Measurements from ENCODE around the gene WRAP53.

DNA sequence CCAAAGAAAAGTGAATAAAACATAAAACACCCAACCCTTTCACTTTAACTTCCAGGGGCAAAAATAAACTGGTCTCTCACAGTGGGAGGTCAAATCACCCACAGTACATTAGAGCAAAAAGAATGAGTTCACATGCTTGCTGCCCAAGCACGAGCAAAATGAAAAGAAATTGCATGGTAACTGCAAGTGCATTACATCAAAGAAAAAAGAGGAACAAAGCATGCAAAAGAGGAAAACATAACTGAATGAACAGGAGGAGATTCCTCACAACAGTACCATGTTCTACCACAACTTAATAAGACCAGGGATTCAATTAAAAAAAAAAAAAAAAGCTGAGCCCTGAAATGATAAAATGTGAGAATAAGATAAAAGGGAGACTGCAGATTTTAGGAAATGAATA, 41.5 kb downstream of the WRAP53 start:
- no peak for TF ChIP-seq POLR2AphosphoS5 (IDR thresholded peaks at IDR 0.05)
- TF ChIP-seq, protein P1, sequence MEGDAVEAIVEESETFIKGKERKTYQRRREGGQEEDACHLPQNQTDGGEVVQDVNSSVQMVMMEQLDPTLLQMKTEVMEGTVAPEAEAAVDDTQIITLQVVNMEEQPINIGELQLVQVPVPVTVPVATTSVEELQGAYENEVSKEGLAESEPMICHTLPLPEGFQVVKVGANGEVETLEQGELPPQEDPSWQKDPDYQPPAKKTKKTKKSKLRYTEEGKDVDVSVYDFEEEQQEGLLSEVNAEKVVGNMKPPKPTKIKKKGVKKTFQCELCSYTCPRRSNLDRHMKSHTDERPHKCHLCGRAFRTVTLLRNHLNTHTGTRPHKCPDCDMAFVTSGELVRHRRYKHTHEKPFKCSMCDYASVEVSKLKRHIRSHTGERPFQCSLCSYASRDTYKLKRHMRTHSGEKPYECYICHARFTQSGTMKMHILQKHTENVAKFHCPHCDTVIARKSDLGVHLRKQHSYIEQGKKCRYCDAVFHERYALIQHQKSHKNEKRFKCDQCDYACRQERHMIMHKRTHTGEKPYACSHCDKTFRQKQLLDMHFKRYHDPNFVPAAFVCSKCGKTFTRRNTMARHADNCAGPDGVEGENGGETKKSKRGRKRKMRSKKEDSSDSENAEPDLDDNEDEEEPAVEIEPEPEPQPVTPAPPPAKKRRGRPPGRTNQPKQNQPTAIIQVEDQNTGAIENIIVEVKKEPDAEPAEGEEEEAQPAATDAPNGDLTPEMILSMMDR (IDR thresholded peaks at IDR 0.05): no peak
- no peak for TF ChIP-seq POLR2A (IDR thresholded peaks at IDR 0.05)
